Adrenal gland (tissue), 12 donors: Measurements from ENCODE around the gene MAD1L1. TPM values are rescaled to one million over a fixed set of nuclear protein-coding genes. Genes with fewer than 3 reads are reported as not detected.

Experiments used
- DNase-seq, 7 donors: peaks; one replicate each; pipeline ENCODE4 v3.0.0-alpha.2; 2019 to 2020
- H3K27ac ChIP-seq, 5 donors: fragments of 200-600 bp; sonication (generic) in 4 of 5; 1 replicate in 3 of 5; 2 replicates in 2 of 5; pipeline versions ENCODE4 v1.5.1 to v1.8.0; 2016 to 2020; ENCODE audit warnings: mild to moderate bottlenecking in 1 of 5
- H3K27me3 ChIP-seq: fragments of 200-600 bp; 2 replicates; pipeline ENCODE4 v1.8.0; 2021
- H3K36me3 ChIP-seq, 2 donors: fragments of 200-600 bp; replicated peaks in 1 of 2; 1 replicate in 1 of 2; 2 replicates in 1 of 2; pipeline versions ENCODE4 v1.5.1 to v1.8.0; 2018 to 2022
- H3K4me1 ChIP-seq, 2 donors: fragments of 200-600 bp; replicated peaks in 1 of 2; 1 replicate in 1 of 2; 2 replicates in 1 of 2; pipeline versions ENCODE4 v1.5.1 to v1.8.0; 2018 to 2021
- H3K4me3 ChIP-seq, 4 donors: fragments of 200-600 bp; sonication (generic) in 3 of 4; one replicate each; pipeline ENCODE4 v1.5.1; 2016 to 2018
- H3K9me3 ChIP-seq, 3 donors: fragments of 200-600 bp; sonication (generic) in 1 of 3; replicated peaks in 1 of 3; 1 replicate in 2 of 3; 2 replicates in 1 of 3; pipeline versions ENCODE4 v1.5.1 to v1.8.0; 2016 to 2021
- CTCF ChIP-seq, 6 experiments: fragments of 450-650 bp in 4 of 6; fragments of 200-600 bp in 2 of 6; sonication (generic) in 1 of 6; IDR thresholded peaks; 1 replicate in 5 of 6; 2 replicates in 1 of 6; pipeline versions ENCODE4 v1.5.1 to v1.8.0; 2016 to 2021; ENCODE audit warnings: antibody characterized with exemption in 6 of 6, mild to moderate bottlenecking in 2 of 6, moderate library complexity in 1 of 6
- POLR2A ChIP-seq, 2 donors: fragments of 450-650 bp; IDR thresholded peaks; one replicate each; pipeline ENCODE4 v1.6.1; 2017; ENCODE audit warnings: antibody characterized with exemption in 2 of 2, mild to moderate bottlenecking in 2 of 2, moderate library complexity in 1 of 2
- WGBS, 4 donors: extraction: QIAGEN DNeasy Blood & Tissue Kit in 2 of 4; methylation state at CpG; one replicate each; pipeline versions ENCODE4 v1.1.5 to v1.1.7; 2013 to 2017; 5-methylcytosine and 5-hydroxymethylcytosine counted together
- intact Hi-C, 2 donors: fragments of 100-400 bp; cut with DNase I; formaldehyde crosslinking; loops; one replicate each; pipeline versions ENCODE4 v1.14.1 to v1.15.0; 2022 to 2023
- polyA plus RNA-seq, 3 donors: library from polyadenylated mRNA; stranded (reverse); fragments of 200-250 nt in 2 of 3; fragments of 350-450 nt in 1 of 3; fragmentation: Illumina TruSeq in 1 of 3; extraction: RNeasy Lipid Tissue Mini Kit (QIAGEN cat#74804) in 1 of 3; gene quantifications; one replicate each; pipeline ENCODE4 v1.2.3, GENCODE V29; 2013 to 2014
- total RNA-seq, 9 donors: library from RNA; depleted of rRNA in 4 of 9; stranded (reverse); fragments of >200 nt in 4 of 9; fragments of 120-200 nt in 1 of 9; fragmentation: NEBNext Ultra II Directional in 1 of 9; extraction: Animal tissue kit (Norgen Biotek cat#: 25700) in 1 of 9; gene quantifications; one replicate each; pipeline versions ENCODE4 v1.1.0 to v1.2.4, GENCODE V29; 2013 to 2023
- donor health status: healthy with polysubstance abuse.
- donor health status: Bipolar disorder and iron deficiency.
- donor health status: DM: yes; HTN: yes; CAD: no.
- donor health status: DM: no; HTN: no; CAD: no.
- donor health status: DM: no; HTN: no; CAD: no.
- donor health status: DM: yes; HTN: yes; CAD: no.

The MAD1L1 gene
- total and polyA plus RNA-seq, 12 donors, result 6.7 to 87.7 (median 28.9) TPM

DNA sequence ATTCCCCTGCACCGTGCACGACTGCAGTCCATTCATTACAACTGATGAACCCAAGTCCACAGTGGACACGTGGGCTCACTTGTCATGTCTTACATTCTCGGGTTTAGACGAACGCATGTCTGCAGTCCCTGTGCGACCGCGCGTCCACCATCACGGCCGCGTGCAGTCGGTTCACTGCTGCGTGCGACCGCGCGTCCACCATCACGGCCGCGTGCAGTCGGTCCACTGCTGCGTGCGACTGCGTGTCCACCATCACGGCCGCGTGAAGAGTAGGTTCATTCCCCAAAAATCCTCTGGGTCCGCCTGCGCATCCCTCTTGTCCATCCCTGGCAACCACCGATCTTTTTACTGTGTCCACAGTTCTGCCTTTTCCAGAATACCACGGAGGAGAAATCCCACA is 100.5 kb downstream of the MAD1L1 start:
- Histone ChIP-seq H3K27ac (no peak overlapping the region), H3K4me3 (no peak overlapping the region), H3K9me3 (no peaks in the 10 kb centered on the region), H3K4me1 (no peaks in the 10 kb centered on the region), H3K27me3 (no peaks in the 10 kb centered on the region), H3K36me3 (no peaks in the 10 kb centered on the region)
- no peak for DNase-seq
- no peak for TF ChIP-seq POLR2A (IDR thresholded peaks at IDR 0.05)
- TF ChIP-seq CTCF (IDR thresholded peaks at IDR 0.05), result no peak
- 93 to 98% (median 98%) methylated on average over 33 of the region's 33 CpGs for WGBS, 4 donors
- intact Hi-C loops, result no loop called here

DNA sequence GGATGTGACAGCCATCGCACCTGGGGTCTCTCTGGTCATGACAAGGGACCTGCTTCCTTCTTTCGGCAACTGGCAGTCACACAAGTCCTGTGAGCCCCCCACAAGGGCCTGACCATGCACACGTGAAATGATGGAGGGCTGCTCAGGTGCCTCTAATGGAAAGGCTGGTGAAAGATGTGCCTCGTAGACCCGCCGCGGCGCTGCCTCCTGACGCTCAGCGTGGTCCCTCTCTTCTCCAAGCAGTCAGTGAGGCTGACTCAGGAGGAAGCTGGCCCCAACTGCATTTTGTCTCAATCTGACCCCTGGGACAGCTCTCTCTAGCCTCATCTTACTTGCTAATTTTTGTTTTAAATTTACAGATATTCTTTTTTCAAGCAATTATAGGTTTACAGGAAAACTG is 100.9 kb downstream of the MAD1L1 start:
- WGBS, 4 donors, result 83 to 95% (median 88%) methylated on average over 9 to 10 of the region's 10 CpGs
- DNase-seq, result no peak
- intact Hi-C loops, result no loop called here
- TF ChIP-seq CTCF (IDR thresholded peaks at IDR 0.05) (no peak), POLR2A (IDR thresholded peaks at IDR 0.05) (no peak)
- Histone ChIP-seq H3K27ac (no peak overlapping the region), H3K4me3 (no peak overlapping the region), H3K36me3 (no peaks in the 10 kb centered on the region), H3K27me3 (no peaks in the 10 kb centered on the region), H3K4me1 (no peaks in the 10 kb centered on the region), H3K9me3 (no peaks in the 10 kb centered on the region)

- H3K4me1 ChIP-seq, result no peaks in the 10 kb centered on the region
- H3K27me3 ChIP-seq, result no peaks in the 10 kb centered on the region
- no peak overlapping the region for H3K27ac ChIP-seq
- TF ChIP-seq CTCF (IDR thresholded peaks at IDR 0.05) (no peak), POLR2A (IDR thresholded peaks at IDR 0.05) (no peak)
- H3K36me3 ChIP-seq, result no peaks in the 10 kb centered on the region
- intact Hi-C loops, result no loop called here
- 89 to 95% (median 92%) methylated on average over 8 of the region's 8 CpGs for WGBS, 4 donors
- no peak overlapping the region for H3K4me3 ChIP-seq
- DNase-seq, result no peak
- H3K9me3 ChIP-seq, result no peaks in the 10 kb centered on the region
Measured at GRCh38 chr7:2131341-2131740, 101.4 kb downstream of the MAD1L1 start.

GRCh38 chr7:2130096-2130375 is 102.7 kb downstream of the MAD1L1 start:
- no peak overlapping the region for H3K27ac ChIP-seq
- no peak for DNase-seq
- intact Hi-C loops, result no loop called here
- WGBS, 4 donors, result 92 to 97% (median 94%) methylated on average over 6 to 7 of the region's 7 CpGs
- H3K27me3 ChIP-seq, result no peaks in the 10 kb centered on the region
- no peaks in the 10 kb centered on the region for H3K4me1 ChIP-seq
- H3K9me3 ChIP-seq, result no peaks in the 10 kb centered on the region
- H3K36me3 ChIP-seq, result no peaks in the 10 kb centered on the region
- H3K4me3 ChIP-seq, result no peak overlapping the region
- TF ChIP-seq CTCF (IDR thresholded peaks at IDR 0.05) (no peak), POLR2A (IDR thresholded peaks at IDR 0.05) (no peak)
